ENCODE measurements around the gene WFS1.

The WFS1 gene

DNA sequence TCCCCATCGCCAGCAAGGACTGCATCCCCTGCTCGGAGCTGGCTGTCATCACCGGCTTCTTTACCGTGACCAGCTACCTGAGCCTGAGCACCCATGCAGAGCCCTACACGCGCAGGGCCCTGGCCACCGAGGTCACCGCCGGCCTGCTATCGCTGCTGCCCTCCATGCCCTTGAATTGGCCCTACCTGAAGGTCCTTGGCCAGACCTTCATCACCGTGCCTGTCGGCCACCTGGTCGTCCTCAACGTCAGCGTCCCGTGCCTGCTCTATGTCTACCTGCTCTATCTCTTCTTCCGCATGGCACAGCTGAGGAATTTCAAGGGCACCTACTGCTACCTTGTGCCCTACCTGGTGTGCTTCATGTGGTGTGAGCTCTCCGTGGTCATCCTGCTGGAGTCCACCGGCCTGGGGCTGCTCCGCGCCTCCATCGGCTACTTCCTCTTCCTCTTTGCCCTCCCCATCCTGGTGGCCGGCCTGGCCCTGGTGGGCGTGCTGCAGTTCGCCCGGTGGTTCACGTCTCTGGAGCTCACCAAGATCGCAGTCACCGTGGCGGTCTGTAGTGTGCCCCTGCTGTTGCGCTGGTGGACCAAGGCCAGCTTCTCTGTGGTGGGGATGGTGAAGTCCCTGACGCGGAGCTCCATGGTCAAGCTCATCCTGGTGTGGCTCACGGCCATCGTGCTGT, 31.5 kb downstream of the WFS1 start:
- FAIRE-seq: no peak

DNA sequence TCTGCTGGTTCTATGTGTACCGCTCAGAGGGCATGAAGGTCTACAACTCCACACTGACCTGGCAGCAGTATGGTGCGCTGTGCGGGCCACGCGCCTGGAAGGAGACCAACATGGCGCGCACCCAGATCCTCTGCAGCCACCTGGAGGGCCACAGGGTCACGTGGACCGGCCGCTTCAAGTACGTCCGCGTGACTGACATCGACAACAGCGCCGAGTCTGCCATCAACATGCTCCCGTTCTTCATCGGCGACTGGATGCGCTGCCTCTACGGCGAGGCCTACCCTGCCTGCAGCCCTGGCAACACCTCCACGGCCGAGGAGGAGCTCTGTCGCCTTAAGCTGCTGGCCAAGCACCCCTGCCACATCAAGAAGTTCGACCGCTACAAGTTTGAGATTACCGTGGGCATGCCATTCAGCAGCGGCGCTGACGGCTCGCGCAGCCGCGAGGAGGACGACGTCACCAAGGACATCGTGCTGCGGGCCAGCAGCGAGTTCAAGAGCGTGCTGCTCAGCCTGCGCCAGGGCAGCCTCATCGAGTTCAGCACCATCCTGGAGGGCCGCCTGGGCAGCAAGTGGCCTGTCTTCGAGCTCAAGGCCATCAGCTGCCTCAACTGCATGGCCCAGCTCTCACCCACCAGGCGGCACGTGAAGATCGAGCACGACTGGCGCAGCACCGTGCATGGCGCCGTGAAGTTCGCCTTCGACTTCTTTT, 32.2 kb downstream of the WFS1 start:
- no peak for FAIRE-seq

DNA sequence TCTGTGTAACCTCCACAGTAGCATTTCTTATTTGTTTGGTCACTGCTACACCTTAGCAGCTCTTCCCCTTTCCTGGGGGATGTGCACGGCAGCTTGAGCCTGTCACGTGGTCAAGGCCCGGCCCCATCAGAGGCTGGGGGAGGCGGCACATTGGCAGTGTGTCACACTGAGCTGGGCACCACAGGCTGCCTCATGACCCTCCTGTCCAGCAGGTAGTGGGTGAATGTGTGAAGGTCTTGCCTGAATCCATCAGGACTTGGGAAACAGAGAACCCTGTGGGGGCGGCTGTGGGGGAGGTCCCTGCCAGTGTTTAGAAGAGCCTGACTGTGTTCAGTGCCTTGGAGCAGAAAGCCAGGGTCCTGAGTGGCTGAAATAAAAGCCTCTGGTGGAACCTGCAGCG, 33.2 kb downstream of the WFS1 start:
- FAIRE-seq: no peak

DNA sequence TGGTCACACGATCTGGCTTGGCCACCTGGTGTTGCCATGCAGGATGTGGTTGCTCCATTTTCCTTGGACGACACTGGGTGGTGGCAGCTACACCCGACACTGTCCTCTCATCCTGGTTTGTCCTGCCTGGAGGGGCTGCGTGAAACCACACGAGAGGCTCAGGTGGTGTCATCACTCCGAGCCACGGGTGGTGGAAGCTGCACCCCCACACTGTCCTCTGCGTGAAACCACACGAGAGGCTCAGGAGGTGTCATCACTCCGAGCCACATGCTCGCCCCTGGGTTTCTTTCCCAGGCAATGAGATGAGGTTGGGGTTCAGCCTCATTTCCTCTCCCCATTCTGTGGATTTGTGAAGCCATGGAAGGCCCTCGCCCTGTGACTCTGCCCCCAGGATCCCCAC, 34.3 kb downstream of the WFS1 start:
- no peak for FAIRE-seq

DNA sequence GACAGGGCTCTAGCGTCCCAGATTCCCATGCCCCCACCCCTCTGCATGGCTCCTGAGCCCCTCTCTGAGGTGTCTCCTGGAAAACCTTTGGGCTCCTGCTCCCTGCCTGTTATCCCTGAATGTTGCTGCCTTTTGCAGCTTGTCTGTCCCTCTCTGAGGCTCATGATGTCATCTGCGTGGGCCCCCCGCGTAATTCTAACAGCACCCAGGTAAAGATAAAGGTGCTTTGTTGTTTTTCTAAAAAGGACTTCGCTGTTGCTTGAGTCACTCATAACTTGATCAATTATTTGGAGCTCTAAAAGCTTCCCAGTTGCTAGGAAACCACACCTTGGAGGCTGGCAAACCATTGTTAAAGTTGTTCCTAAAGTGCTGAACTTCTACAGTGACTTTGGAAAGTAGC, 36.6 kb downstream of the WFS1 start:
- FAIRE-seq: no peak

DNA sequence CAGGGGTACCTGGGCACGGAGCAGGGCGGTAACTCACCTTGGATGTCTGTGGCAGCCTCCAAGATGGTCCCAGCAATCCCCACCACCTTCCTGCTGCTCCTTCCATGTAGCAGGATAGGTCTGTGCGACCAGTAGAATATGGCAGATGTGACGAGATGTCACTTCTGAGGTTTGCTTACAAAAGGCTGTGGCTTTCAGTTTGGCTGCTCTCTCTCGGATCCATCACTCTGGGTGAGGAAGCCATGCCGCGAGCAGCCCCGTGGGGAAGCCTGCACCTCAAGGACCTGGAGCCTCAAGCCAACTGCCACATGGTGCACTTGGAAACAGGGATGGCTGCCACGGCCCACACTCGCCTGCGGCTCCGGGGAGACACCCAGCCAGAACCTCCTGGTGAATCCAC, 37.6 kb downstream of the WFS1 start:
- no peak for FAIRE-seq

DNA sequence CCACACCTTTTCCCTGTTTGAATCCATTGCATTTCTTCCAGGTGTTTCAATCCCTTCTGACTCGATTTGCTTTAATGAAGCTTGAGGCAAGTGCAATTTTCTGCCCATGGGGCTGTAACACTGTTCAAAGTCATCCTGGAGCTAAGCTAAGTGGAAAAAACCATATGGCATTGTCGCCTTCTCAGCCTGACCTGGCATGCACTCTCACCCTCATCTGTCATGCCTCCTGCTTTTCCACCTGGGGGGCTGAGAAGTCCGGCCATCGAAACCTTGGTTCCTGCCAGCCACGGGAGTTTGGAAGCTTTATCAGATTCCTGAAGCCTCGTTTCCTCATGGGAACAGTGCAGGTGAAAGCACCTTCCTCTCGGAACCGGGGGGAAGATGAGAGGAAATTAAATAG, 38.2 kb downstream of the WFS1 start:
- no peak for FAIRE-seq

DNA sequence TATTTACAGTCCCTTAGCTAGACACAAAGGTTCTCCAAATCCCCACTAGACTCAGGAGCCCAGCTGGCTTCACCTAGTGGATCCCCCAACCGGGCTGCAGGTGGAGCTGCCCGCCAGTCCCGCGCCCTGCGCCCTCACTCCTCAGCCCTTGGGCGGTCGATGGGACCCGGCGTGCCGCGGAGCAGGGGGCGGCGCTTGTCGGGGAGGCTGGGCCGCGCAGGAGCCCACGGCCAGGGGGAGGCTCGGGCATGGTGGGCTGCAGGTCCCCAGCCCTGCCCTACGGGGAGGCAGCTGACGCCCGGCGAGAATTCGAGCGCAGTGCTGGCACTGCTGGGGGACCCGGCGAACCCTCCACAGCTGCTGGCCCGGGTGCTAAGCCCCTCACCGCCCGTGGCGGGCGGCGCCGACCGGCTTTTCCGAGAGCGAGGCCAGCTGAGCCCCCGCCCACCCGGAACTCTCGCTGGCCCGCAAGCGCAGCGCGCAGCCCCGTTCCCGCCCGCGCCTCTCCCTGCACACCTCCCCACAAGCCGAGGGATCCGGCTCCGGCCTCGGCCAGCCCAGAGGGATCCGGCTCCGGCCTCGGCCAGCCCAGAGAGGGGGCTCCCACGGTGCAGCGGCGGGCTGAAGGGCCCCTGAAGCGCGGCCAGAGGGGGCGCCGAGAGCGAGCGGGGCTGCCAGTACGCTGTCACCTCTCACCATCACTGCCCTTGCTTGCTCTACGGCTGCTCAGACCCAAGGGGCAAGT, 39.4 kb downstream of the WFS1 start:
- no peak for FAIRE-seq

DNA sequence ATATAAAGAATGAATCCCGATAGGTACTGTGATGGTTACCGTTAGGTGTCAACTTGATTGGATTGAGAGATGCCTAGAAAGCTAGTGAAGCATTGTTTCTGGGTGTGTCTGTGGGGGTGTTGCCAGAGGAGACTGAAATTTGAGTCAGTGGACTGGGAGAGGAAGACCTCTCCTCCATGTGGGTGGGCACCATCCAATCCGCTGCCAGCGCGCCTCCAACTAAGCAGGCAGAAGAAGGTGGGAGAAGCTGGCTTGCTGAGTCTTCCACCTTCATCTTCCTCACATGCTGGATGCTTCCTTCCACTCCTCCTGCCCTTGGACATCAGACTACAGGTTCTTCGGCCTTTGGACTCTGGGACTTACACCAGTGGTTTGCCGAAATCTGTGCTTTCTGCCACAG, 40.1 kb downstream of the WFS1 start:
- no peak for FAIRE-seq

DNA sequence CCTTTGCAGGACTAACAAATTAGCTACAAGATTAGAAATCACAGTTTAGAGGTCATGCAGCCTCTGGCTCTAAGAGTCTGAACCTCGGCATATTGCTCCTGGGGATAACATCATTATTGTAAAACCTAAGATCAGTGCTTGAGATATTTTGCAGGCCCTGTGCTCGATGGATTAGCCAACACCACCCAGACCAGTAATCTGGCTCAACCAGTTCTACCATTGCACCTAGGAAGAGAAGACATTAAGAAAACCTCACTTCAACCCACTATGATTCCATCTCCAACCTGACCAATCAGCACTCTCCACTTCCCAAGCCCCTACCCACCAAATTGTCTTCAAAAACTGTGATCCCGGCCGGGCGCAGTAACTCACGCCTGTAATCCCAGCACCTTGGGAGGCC, 43.6 kb downstream of the WFS1 start:
- FAIRE-seq: no peak

DNA sequence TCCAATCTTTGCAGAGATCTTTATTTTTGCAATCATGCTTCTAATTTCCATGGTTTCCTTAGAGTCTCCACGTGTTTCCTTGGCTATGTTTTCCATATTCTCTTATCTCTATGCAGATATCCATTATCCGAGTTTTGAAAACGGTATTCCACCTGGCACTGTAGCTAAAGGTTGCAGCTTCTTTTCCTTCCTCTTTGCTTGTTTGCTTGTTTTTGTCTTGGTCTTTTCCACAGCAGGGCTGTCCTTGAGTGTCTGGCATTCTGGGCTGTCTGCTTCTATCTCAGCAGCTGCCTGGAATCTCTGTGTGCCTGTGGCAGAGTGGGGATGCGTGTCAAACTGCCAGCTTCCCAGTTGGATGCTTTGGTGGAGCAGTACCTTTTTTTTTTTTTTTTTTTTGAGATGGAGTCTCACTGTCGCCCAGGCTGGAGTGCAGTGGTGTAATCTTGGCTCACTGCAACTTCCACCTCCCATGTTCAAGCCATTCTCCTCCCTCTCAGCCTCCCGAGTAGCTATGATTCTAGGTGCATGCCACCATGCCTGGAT, 46.9 kb downstream of the WFS1 start:
- FAIRE-seq: no peak

DNA sequence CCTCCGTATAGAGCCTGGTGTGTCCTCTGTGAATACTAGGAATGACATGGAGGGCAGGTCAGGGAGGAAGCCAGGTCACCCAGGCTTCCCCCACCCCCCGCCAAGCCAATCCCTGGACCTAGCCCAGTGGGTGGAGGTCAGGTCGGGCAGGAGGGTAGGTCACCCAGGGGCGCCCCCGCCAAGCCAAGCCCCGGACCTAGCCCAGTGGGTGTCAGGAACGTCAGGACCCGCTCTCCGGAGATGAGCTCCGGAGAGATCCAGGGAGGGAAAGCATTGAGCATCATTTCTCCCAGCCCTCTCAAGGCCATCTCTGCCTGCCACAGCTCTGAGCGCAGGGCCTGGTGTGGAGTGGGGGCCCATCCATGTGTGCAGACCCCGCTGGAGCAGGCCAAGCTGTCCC, 48.6 kb downstream of the WFS1 start:
- FAIRE-seq: no peak

DNA sequence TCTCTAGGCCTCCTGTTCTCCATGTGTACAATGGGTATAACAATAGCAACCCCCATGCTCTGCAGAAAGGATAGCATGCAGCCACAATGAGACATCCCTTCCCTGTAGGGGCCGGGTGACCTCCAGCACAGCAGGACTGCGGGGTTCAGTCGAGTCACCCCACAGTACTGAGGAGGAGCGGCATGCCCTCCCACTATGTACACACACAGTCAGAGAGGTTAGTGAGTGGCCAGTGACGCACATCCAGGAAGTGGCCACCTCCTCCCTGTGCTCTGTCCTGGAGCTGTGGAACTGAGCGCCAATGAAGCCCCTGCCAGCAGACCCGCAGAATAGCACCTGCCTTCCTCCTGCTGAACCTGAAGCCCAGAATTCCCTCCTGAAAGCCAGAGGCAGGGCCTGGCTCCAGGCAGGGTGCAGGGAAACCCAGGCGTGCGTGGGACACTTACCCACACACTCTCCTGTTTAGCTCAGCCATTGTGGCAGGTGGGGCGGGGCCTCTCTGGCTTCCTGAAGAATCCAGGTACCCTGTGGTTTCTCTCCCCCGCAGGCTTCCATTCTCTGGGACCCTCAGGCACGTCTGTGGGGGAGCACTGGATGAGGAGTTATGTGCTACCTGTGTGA, 50.0 kb downstream of the WFS1 start:
- no peak for FAIRE-seq

DNA sequence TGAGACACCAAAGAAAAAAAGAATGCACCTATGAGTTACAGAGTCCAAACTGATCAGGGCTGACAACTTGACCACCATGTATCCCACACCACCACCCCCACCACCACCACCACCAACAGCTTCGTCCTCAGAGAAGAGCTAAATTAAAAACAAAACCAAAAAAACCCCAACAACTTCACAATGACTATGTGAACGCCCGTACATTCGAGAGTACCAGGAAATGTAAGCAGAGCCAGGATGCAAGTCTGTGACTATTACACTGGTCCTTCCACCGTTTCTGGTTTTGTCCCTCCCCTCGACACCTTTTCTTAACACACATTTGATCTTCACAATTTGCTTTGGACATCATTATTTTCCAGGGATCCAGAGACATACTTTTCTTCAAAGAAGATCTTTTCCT, 51.0 kb downstream of the WFS1 start:
- no peak for FAIRE-seq

DNA sequence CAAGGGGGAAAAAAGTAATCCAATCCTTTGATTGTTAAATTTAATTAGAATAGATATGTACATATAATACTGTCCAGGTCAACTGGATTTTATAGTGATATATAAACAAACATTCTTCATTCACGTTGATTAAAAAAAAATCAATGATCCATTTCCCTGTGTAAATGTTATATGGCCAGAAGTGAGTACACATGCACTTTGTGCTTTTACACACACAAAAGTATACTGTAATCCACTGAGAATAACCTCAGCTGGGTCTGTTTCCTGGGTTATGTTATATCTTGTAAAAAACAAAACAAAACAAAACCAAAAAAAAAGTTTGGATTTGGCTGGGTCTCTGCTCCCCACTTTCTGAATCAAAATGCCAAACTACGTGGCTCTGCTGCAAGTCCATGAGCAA, 51.7 kb downstream of the WFS1 start:
- no peak for FAIRE-seq

DNA sequence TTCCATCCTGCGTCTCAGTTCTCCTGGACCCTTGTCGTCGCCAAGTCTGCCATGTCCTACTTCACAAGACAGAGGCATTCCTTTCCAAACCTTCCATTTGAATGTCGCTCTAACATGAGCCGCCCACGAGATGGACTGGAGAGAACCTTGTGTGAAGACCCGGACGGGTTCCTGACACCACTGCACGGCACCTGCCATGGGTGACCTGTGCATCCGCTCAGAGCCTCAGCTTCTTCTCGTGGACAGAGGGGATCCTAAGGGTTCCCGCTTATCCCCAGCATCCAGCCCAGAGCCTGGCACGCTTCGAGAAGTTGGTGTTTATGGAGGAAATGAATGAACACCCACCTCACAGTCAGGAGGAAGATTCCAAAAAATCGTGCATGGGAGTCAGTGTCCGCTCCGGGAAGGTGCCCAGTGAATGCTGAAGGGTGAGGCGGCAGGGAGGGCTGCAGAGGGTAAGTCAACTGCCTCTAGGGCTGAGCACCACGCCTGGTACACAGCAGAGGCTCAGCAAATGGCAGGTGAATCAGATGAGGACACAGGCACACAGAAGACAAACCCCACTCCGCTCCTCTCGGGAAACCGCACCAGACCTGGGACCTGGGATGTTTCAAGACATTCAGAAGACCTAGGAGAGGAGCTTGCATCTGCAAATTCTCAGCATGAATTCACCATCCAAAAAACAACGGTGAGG, 52.6 kb downstream of the WFS1 start:
- no peak for FAIRE-seq

DNA sequence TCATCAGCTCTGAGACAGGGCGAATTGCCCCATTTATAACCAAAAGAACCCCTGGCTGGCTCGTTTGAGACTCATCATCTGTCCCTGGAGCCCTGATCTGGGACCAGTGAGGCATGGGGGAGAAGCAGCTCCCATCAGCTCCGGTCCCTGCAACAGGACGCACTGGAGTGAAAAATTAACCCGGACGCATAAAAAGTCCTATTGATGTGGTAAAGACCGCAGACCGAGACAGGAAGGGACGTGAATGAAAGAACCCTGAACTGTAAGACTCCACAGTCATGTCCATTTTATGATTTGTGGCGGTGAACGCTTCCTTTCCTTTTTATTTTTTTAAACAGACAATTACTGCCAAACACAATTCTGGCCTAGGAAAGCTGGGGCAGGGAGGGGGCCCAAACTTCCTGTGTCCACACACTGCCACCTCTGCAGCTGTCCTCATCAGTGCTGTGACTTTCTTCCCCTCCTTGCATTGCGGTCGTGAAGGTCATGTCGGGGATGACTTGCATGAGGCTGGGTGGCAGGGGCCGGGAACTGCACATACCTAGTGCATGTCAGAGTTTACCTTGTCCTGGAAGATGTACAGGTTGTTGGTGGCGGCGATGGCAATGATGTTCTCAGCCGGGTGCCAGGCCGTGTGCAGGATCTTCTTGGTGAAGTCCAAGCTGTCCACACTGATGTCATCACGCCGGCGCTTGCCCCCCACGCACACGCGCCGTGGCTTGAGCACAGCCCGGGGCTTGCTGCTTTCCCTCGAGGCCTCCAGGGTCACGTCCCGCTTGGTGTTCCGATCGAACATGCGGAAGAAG, 53.3 kb downstream of the WFS1 start:
- no peak for FAIRE-seq

DNA sequence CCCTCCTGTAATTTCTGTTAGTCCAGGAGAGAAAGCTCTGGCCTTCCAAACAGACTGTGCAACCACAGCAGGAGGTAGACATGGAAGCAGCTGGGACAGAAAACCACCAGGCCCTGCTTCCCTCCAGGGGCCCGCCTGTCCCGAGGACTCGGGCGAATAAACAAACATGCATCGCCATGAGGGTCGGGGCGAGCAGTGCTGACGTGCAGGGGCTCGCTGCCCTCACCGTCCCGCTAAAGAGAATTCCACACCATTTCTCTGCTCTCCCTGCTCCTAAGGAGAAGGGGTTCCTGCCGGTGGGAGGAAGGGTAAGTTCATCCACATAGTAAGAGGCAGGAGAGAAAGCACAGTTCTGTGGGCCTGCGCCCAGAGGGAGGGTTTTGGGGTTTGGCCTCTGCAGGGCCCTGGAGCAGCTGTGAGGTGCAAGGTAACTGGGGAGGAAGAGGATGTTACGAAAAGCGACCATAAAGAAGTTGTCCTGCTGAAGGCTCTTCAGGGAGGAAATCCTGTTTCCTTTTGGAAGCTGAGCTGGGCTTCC, 54.9 kb downstream of the WFS1 start:
- FAIRE-seq: no peak

DNA sequence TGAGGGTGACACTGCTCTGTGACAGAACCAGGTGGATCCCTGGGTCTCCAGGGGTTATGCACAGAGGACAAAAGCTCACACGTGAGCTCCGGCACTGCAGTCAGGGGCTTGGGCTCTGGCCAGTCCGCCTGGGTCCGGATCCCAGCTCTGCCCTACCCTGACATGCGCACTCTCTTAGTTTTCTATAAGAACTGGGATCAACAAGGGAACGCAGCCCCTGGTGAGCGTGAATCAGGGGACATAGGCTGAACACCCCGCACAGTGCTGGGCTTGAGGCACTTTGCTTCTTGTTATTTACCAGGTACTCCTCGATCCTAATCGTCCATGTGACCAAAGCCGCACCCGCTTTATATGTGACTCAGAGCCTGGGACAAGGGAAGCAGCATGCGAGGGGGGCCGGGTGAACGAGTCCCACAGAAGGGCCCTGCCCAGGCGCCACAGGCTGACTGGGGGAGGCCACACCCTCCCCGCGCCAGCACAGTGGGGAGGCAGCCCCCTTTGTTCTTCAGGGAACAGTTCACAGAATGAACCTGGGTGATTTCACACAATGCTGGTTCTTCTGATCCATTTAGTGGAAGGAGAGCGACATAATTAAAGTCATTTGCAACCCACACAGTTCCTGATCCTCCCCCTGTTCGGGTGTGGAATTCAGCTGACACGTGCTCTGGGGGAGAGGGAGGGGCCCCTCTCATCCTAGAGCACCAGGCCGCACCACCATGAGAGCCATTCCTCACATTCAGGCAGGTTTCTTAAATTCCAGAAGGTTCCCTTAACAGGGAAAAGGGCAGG, 55.5 kb downstream of the WFS1 start:
- no peak for FAIRE-seq

DNA sequence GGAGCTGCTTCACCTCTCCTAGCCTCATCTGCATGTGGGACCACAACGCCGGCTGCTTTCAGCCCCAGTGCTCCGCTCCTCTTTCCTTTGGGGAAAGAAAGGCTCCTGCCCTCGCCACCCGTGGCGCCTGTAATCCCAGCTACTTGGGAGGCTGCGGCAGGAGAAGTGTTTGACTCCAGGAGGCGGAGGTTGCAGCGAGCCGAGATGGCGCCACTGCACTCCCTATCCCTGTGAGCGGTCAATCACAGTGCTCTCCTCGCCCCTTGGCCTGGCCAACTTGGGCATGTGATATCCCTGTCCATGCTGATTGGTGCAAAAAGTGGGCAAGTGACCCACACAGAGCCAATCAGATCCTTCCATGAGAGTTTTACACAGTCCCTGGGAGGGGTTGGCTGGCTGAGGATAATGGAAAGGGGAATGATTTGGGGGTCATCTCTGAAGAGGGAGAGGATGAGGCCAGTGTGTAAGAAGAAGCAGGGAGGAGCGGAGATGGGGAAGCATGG, 56.2 kb downstream of the WFS1 start:
- no peak for FAIRE-seq
